ENCODE measurements around the gene RCOR2.

RCOR2 gene

DNA sequence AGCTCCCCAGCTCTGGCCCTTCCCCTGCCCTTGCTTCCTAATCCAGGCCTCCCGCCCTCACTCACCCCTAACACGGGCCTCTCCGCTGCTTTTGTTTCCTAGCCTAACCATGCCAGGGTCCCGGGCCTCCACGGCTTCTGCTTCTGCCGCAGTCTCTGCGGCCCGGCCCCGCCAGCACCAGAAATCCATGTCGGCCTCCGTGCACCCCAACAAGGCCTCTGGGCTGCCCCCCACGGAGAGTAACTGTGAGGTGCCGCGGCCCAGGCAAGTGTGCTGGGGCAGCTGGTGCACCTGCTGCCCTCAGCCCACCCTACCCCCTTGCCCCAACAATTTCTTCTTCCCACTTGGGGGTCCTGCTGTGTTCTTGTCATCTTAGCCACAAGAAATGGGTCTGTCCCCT lies 13.1 kb downstream of the RCOR2 start:
- H3K27me3 Mint-ChIP-seq = no peaks in the 10 kb centered on the region
- H3K4me1 Mint-ChIP-seq = peaks cover 6% of the 10 kb centered on the region
- peaks cover 91% of the 10 kb centered on the region for H3K36me3 Mint-ChIP-seq
- no peak for ATAC-seq
- no peaks in the 10 kb centered on the region for H3K9me3 Mint-ChIP-seq
- no peak overlapping the region for H3K4me3 Mint-ChIP-seq
- H3K27ac Mint-ChIP-seq = no peak overlapping the region

DNA sequence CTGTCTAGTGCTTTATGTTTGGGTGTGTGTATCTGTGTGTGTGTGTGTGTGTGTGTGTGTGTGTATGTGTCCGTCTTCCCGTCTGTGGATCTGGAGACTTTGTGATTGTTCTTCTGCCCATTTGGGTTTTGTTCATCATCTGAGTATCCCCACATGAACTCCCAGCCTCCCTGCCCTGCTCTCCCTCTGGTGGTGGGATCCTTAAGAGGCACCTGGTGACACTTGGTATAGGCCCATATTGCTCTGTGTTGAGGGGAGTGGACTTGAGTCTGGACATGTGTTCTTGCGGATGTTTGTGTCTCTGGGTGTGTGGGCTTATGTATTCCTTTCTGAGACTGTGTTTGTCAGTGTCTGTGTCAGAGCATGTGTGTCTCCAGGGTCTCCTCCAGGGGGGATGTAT lies 15.3 kb downstream of the RCOR2 start:
- Mint-ChIP-seq H3K4me1 (peaks cover 6% of the 10 kb centered on the region), H3K27ac (no peak overlapping the region), H3K36me3 (peaks cover 94% of the 10 kb centered on the region), H3K9me3 (no peaks in the 10 kb centered on the region), H3K27me3 (no peaks in the 10 kb centered on the region), H3K4me3 (no peak overlapping the region)
- no peak for ATAC-seq

DNA sequence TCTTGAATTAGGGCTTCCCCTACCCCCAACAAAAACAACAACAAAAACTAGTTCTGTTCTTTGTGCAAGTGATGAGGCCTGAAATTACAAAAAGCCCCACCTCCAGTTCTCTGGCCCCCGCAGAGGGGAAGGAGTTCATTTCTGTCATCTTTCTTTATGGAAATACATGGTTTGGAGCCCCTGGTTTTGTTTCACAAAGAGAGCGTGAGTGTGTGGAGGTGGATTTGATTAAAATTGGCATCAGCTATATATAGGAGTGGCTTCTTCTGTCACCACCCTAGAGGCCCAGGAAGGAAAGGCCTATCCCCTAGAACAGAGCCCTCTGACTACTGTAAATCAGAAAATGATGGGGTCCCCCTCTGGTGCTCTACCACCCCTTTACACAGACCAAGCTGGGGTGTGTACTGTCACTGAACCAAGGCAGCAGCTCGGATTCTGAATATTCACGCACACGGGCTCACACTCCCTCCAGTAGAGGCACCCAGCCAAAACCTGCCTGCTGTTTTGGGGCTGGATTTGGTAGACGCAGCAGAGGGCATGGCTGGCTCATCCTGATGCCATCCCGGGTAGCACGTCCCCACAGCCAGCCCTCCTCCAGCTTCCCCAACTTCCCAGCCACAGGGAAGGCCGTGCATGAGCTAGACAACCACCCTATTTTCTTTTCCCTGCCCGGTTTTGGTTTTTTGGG lies 19.4 kb downstream of the RCOR2 start:
- Mint-ChIP-seq H3K4me1 (peaks cover 12% of the 10 kb centered on the region), H3K4me3 (no peak overlapping the region), H3K36me3 (peaks cover 85% of the 10 kb centered on the region), H3K27me3 (no peaks in the 10 kb centered on the region), H3K27ac (no peak overlapping the region), H3K9me3 (no peaks in the 10 kb centered on the region)
- no peak for ATAC-seq

DNA sequence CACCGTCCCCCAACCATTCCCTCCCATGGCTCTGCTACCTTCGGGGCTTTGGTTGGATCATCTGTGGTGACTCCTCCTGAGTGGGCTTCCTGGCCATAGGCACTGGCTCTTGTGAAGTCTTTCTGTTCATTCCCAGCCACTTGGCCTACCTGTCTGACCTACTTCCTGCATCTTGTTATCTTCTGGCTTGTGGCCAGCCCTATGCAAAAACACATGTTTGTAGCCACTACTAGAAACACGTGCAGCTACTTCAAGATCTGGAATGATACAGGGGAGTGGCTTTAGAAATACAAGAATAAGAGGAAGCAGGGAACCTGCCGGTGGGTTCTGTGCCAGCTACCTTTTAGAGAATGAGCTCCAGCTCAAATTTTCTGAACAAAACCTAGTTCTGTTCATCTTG lies 20.9 kb downstream of the RCOR2 start:
- H3K27me3 Mint-ChIP-seq = no peaks in the 10 kb centered on the region
- no peak for ATAC-seq
- H3K27ac Mint-ChIP-seq = peak overlapping the region; percentile 76
- H3K9me3 Mint-ChIP-seq = no peaks in the 10 kb centered on the region
- H3K4me1 Mint-ChIP-seq = peaks cover 23% of the 10 kb centered on the region
- H3K36me3 Mint-ChIP-seq = peaks cover 76% of the 10 kb centered on the region
- H3K4me3 Mint-ChIP-seq = no peak overlapping the region

DNA sequence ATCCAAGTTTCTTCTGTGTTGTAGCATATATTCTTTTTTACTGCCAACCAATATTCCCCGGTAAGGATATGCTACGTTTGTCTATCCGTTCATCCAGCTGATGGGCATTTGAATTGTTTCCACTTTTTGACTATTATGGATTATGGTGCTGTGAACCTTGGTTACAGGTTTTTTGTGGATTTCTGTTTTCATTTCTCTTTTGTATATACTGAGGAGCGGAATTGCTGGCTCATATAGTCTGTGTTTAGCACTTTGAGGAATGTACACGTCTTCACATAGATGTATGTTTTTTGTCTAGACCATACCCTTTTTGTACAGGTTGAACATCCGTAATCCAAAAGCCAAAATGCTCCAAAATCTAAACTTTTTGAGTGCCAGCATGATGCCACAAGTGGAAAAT lies 23.6 kb downstream of the RCOR2 start:
- Mint-ChIP-seq H3K27ac (no peak overlapping the region), H3K9me3 (no peaks in the 10 kb centered on the region), H3K27me3 (no peaks in the 10 kb centered on the region), H3K4me1 (peaks cover 50% of the 10 kb centered on the region), H3K36me3 (peaks cover 58% of the 10 kb centered on the region), H3K4me3 (no peak overlapping the region)
- no peak for ATAC-seq

DNA sequence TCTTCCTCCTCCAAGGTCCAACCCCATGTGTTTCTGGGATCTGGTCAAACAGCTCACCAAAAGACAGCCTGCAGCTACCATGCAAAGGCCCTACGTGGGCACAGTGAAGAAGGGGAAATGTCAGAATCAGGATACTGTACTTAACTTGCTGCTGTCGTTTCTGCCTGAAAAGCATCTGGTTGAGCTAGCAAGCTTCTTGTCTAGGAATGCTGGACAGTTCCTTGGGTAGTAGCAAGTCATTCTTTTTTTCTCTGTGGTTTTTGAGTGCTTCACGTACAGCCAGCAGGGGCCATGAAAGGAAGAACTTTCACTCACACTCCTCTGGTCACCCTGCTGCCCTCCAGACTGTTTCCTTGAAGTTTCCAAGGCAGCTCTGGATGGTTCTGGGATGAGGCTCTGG lies 24.7 kb downstream of the RCOR2 start:
- no peak for ATAC-seq
- Mint-ChIP-seq H3K27me3 (no peaks in the 10 kb centered on the region), H3K4me1 (peaks cover 61% of the 10 kb centered on the region), H3K9me3 (no peaks in the 10 kb centered on the region), H3K36me3 (peaks cover 50% of the 10 kb centered on the region), H3K27ac (peak overlapping the region; percentile 49), H3K4me3 (no peak overlapping the region)

DNA sequence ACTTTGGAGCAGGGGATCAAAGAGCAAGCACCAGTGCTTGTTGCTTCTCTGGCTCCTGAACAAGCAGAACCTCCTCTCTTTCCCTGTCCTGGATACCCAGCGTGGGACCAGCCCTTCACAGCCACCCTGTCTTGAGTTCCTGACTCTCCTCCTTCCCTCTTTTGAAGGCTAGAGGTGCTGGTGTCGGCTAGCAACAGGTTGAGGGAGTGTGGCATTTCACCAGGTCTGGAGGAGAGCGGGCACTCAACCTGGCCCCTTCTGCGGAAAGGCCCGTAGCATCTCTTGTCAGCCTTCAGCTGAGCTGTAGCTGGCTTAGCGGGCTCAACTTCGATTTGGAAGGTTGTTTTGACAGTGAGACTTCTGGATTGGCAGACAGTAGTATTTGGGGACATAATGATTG lies 26.6 kb downstream of the RCOR2 start:
- H3K4me3 Mint-ChIP-seq = no peak overlapping the region
- no peak for ATAC-seq
- peak overlapping the region; percentile 65 for H3K27ac Mint-ChIP-seq
- H3K36me3 Mint-ChIP-seq = peaks cover 34% of the 10 kb centered on the region
- no peaks in the 10 kb centered on the region for H3K9me3 Mint-ChIP-seq
- H3K27me3 Mint-ChIP-seq = no peaks in the 10 kb centered on the region
- peaks cover 62% of the 10 kb centered on the region for H3K4me1 Mint-ChIP-seq

DNA sequence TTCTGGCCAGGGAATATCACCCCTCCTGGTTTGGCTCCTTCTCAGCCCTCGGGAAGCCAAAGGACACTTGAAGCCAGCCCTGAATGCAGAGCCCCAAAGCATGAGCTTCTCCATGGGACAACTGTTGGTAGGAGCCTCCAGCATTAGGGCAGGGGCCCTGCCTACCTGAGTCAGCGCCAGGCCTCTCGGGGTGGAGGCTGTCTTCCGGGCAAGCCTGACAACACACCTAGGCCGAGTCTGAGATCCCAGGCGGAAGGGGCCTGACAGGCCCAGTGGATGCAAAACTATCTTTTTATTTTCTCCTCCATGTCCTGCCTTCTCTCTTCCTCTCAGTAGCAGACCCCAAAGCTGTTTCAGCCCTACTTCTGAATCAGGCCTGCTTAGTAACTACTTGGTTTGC lies 27.6 kb downstream of the RCOR2 start:
- Mint-ChIP-seq H3K27ac (peak overlapping the region; percentile 65), H3K9me3 (no peaks in the 10 kb centered on the region), H3K4me3 (peak overlapping the region; percentile 95), H3K27me3 (no peaks in the 10 kb centered on the region), H3K4me1 (peaks cover 62% of the 10 kb centered on the region), H3K36me3 (peaks cover 27% of the 10 kb centered on the region)
- no peak for ATAC-seq

DNA sequence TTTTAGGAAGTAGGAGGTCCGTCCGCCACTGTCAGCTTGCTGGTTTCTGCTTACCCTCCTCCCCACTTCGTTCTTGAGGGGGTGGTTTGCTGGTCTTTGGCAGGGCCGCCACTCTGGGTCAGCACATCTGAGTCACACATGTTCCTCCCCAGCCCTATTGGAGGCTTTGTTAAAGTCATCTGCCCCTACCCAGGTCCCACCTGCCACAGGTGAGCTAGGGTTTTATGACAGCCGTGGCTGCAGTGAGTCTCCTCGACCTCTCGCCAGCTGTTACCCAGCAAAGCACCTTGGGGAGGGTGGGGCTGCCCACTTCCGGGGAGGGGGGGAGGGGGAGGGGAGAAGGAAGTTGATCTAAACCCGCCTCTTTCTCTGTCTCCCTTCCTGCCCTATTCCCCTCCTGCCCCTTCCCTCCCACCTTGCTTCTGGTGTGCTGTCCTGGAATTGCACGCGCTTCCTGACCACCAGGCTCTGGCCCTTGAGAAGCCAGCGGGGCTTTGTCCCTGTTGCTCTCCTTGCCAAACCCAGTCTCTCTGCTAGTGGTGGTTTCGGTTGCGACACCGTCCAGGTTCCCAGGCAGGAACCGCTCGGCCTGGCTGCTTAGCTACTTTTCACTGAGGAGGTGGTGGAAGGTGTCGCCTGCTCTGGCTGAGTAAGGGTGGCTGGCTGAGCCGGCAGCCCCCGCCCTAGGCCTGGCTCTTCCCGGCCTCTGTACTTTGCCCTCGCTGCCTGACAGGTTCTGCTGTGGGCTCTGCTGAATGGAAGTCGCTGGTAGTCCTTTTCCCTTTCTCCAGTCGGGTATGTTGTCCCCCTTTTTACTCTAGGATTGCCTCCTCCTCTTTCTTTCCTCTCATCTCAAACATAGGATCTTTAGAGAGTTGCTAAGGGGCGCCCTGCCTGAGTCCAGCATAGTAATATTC lies 28.5 kb downstream of the RCOR2 start:
- Mint-ChIP-seq H3K27me3 (no peaks in the 10 kb centered on the region), H3K36me3 (peaks cover 19% of the 10 kb centered on the region)

DNA sequence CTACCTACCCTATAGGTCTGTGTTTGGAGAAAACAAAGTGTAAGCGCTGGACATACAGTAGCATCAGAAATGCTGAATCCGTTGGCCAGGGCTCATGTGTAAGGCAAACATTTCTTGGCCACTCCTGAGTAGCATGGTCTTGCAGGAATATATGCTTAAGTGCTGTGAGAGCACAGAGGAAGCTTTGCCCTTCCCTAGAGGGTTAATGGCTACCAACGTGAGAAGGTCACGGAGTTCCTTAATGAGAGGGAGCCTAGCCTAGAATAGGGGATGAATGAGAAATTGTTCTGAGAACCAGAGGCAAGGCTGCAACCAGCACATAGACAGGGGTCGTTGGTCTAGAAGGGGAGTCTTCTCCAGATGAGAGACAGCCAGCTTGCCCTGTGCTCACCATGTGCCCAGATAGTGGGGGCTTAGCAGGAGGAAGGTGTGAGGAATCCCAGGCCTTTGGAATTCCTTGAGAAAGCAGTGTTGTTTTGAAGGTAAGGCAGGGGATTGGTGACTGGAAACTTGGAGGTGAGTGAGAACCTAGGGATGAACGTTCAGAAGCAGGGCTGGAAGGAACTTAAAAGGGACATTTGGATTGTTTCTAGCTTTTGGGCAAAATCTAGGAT lies 29.5 kb downstream of the RCOR2 start:
- H3K4me1 Mint-ChIP-seq = peaks cover 80% of the 10 kb centered on the region
- no peaks in the 10 kb centered on the region for H3K27me3 Mint-ChIP-seq
- ATAC-seq = no peak
- peak overlapping the region; percentile 34 for H3K4me3 Mint-ChIP-seq
- peaks cover 15% of the 10 kb centered on the region for H3K36me3 Mint-ChIP-seq
- H3K9me3 Mint-ChIP-seq = no peaks in the 10 kb centered on the region
- H3K27ac Mint-ChIP-seq = peak overlapping the region; percentile 65

More for the DNA sequence above, 28.5 kb downstream of the RCOR2 start:
- Mint-ChIP-seq H3K9me3 (no peaks in the 10 kb centered on the region), H3K4me1 (peaks cover 71% of the 10 kb centered on the region), H3K4me3 (peak overlapping the region; percentile 95), H3K27ac (peak overlapping the region; percentile 65)
- peak; percentile 89 for ATAC-seq

DNA sequence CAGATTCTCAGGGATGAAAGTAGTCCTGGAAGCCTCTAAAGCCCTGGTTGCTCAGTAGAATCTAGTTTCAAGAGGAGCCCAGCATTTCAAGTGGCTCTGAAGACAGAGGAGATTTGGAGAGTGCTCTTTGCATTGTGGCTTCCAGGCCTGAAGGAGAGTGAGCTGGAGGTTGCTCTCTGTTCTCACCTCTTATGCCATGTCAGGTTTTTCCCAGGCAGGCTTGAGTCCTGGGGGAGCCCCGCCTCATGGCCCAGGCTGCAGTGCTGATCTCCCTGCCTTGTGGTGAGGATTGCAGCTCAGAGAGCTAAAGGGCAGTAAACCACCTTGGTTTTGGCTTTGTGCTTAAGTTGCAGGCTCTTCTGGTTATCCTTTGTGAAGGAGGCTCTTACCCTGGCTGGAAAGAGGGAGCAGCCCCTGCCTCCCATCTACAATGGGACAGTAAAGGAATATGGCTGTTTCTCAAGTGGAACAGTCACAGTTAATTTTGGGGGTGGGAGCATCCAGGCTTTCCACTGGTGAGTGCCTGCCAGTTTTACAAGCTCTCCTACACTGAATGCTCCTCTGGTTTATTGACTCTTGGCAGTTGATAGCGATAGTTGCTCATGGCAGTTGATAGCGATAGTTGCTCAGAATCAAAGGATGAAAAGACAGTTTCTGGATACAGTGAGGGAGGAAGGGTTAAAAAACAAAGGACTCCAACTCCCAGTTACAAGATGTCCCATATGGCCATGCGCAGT lies 32.6 kb downstream of the RCOR2 start:
- no peak overlapping the region for H3K4me3 Mint-ChIP-seq
- peaks cover 78% of the 10 kb centered on the region for H3K4me1 Mint-ChIP-seq
- H3K9me3 Mint-ChIP-seq = no peaks in the 10 kb centered on the region
- peaks cover 5% of the 10 kb centered on the region for H3K36me3 Mint-ChIP-seq
- H3K27me3 Mint-ChIP-seq = no peaks in the 10 kb centered on the region
- ATAC-seq = no peak
- H3K27ac Mint-ChIP-seq = peak overlapping the region; percentile 63

DNA sequence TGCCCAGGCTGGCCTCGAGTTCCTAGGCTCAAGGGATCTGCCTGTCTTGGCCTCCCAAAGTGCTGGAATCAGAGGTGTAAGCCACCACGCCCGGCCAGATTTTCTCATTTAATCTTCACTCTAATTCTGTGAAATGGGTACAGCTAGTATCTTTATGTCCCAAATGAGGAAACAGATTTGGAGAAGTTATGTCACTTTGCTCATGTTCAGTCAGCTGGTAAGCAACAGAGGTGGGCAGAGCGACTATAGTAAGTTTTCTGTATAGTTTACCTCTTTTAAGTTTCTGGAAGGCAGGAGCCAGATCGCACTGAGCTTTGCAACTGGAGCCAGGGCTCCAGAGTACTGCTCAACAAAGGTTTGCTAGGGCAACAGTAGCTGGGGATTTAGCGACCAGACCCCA lies 33.2 kb downstream of the RCOR2 start:
- H3K4me3 Mint-ChIP-seq = no peak overlapping the region
- peaks cover 74% of the 10 kb centered on the region for H3K4me1 Mint-ChIP-seq
- H3K9me3 Mint-ChIP-seq = no peaks in the 10 kb centered on the region
- peak overlapping the region; percentile 63 for H3K27ac Mint-ChIP-seq
- peaks cover 5% of the 10 kb centered on the region for H3K36me3 Mint-ChIP-seq
- H3K27me3 Mint-ChIP-seq = no peaks in the 10 kb centered on the region
- no peak for ATAC-seq

DNA sequence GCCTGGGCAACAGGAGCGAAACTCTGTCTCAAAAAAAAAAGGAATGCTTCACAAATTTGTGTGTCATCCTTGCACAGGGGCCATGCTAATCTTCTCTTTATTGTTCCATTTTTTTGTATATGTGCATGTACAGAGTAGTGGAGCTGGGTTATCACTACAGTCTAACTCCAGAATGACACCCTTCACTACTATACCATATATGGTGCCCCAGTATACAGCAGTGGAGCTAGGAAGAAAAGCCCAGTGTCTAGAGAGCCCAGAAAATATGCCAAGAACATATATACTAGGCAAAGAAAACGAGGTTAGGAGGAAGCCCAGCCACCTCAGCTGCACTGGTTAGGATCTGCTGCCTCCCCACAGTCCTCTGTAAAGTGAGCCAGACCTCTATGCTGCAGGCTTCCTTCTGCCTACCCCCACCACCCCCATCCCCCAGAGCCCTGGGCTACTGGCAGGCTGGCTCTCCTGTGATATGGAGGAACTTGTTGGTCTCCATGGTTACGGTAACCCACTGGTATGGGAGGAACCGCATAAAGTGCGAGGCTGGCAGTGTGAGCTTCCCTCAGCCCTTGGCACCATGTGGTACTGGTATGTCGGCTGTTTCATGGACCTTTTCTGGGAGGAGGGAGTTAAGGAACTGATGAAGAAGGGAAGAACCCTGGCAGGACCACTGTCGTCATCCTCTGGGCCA lies 34.3 kb downstream of the RCOR2 start:
- ATAC-seq = peak; percentile 60
- Mint-ChIP-seq H3K9me3 (no peaks in the 10 kb centered on the region), H3K27ac (peak overlapping the region; percentile 63), H3K4me3 (no peak overlapping the region), H3K4me1 (peaks cover 74% of the 10 kb centered on the region), H3K27me3 (no peaks in the 10 kb centered on the region), H3K36me3 (peaks cover 12% of the 10 kb centered on the region)

DNA sequence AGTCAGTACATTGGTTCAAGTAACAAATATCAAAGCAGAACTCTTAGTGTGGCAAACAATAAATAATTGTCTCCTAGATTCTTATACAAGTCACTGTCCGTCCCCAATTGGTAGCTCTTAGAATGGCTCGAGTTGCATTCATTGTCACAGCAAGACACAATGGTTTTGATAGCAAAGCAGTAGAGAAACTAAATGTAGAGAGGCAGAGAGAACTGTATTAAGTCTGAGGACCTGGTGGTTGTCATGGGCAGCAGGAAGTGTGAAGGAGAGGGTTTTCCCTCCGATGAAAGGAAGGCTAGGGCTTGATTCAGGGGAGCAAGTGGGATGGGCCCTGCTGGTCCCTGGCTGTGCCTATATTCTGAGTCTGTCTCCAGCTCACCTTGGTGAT lies 36.6 kb downstream of the RCOR2 start:
- H3K36me3 Mint-ChIP-seq = peaks cover 15% of the 10 kb centered on the region
- H3K27ac Mint-ChIP-seq = peak overlapping the region; percentile 33
- no peak overlapping the region for H3K4me3 Mint-ChIP-seq
- no peaks in the 10 kb centered on the region for H3K9me3 Mint-ChIP-seq
- H3K27me3 Mint-ChIP-seq = no peaks in the 10 kb centered on the region
- ATAC-seq = no peak
- peaks cover 69% of the 10 kb centered on the region for H3K4me1 Mint-ChIP-seq
